ENCODE results near the gene BTBD2.

DNA sequence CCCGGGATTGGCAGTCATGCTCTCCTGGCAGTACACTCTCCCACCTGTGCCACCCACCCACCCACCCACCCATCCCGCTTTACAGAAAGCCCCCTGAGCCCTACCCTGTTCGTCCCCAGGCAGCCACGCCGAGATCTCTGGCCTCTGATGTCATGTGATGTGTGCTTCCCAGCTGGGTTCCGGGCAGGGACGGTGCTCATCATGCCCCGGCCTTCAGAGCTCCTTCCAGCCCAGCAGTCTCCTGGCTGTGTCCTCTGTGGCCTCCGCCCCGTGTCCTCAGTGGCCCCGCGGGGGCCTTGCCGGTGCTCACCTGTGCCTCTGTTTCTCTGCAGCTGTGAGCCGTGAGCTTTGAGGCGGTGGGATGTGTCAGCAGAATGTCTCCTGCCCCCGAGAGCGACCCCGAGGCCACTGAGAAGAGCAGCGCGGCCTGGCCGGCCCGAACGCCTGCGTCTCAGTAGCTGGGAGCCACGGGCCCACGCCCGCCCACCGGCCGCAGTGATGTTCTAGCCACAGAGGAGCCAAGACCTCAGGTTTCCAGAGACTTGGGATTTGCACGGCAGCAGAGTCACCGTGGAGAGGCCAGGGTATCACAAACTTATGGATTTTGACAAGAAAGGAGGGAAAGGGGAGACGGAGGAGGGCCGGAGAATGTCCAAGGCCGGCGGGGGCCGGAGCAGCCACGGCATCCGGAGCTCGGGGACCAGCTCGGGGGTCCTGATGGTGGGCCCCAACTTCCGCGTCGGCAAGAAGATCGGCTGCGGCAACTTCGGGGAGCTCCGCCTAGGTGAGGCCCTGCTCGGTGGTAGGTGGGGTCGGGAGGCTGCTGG is 46.1 kb downstream of the BTBD2 start:
- no peak for TF ChIP-seq GATA3 (IDR thresholded peaks at IDR 0.05; ENCODE audit: low read depth, low read length)
- TF ChIP-seq GATA2 (IDR thresholded peaks at IDR 0.05; ENCODE audit: low read depth, low read length), result no peak

Measured in SH-SY5Y (cell line).